22Rv1 (cell line): Measurements from ENCODE around the gene CCND3.

Source experiments
- ZFX ChIP-seq: fragments of 450-650 bp; IDR thresholded peaks from 2 replicates; pipeline ENCODE4 v1.6.1; 2017; ENCODE audit warnings: antibody characterized with exemption, borderline replicate concordance
- TF ChIP-seq, protein P1 (sequence below): fragments of 450-650 bp; IDR thresholded peaks from 2 replicates; pipeline ENCODE4 v1.5.1; 2017; ENCODE audit warnings: mild to moderate bottlenecking

DNA sequence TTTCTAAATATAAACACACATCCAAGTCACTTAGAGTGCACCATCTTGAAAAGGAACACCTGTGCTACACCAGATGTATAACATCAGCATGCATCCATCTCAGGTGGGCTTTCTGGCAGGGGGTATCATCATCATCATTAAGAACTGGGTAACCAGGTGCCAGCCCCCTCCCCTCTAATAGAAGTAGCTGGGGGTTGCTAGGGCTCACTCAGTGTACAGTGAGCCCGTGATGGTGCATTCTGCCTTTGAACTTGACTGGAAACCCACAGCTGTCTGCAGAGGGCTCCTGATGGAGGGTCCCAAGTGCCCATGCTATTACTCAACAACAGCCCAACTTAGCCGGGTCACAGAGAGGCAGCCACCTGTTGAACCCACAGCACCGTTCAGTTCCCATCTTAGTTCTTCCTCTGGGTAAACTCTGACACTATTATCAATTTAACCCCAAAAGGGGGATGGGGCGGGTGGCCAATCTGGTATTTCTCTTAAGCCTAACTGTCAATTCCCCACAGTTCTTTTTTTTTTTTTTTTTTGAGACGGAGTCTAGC, 32.7 kb upstream of the CCND3 start:
- TF ChIP-seq, protein P1, sequence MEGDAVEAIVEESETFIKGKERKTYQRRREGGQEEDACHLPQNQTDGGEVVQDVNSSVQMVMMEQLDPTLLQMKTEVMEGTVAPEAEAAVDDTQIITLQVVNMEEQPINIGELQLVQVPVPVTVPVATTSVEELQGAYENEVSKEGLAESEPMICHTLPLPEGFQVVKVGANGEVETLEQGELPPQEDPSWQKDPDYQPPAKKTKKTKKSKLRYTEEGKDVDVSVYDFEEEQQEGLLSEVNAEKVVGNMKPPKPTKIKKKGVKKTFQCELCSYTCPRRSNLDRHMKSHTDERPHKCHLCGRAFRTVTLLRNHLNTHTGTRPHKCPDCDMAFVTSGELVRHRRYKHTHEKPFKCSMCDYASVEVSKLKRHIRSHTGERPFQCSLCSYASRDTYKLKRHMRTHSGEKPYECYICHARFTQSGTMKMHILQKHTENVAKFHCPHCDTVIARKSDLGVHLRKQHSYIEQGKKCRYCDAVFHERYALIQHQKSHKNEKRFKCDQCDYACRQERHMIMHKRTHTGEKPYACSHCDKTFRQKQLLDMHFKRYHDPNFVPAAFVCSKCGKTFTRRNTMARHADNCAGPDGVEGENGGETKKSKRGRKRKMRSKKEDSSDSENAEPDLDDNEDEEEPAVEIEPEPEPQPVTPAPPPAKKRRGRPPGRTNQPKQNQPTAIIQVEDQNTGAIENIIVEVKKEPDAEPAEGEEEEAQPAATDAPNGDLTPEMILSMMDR: no peak
- no peak for TF ChIP-seq ZFX
